Endodermal cell (in vitro differentiated cells): ENCODE results near the gene MAP2K6. TPM values are rescaled to one million over a fixed set of nuclear protein-coding genes. Genes with fewer than 3 reads are reported as not detected.

Experiments used
- DNase-seq: peaks from one replicate; pipeline ENCODE4 v3.0.0-alpha.2; 2017
- H3K27ac ChIP-seq: 2 replicates; pipeline ENCODE4 v1.5.1; 2013; ENCODE audit warnings: mild to moderate bottlenecking, low read depth, low read length, moderate library complexity
- H3K27me3 ChIP-seq: 2 replicates; pipeline ENCODE4 v1.6.1; 2013; ENCODE audit warnings: mild to moderate bottlenecking, low read length, moderate library complexity; ENCODE audit not compliant: insufficient read depth, control insufficient read depth, poor library complexity, severe bottlenecking
- H3K36me3 ChIP-seq: 2 replicates; pipeline ENCODE4 v1.7.0; 2013; ENCODE audit warnings: mild to moderate bottlenecking, low read length, moderate library complexity; ENCODE audit not compliant: control insufficient read depth, insufficient read depth
- H3K4me1 ChIP-seq: one replicate; pipeline ENCODE4 v1.7.0; 2013; ENCODE audit warnings: low read length; ENCODE audit not compliant: control insufficient read depth, insufficient read depth
- H3K4me3 ChIP-seq: 2 replicates; pipeline ENCODE4 v1.5.1; 2013; ENCODE audit warnings: mild to moderate bottlenecking, low read length, moderate library complexity
- H3K9ac ChIP-seq: 2 replicates; pipeline ENCODE4 v1.6.1; 2013; ENCODE audit warnings: mild to moderate bottlenecking, low read length, moderate library complexity; ENCODE audit not compliant: poor library complexity, severe bottlenecking; ENCODE audit errors: extremely low read depth
- H3K9me3 ChIP-seq: 2 replicates; pipeline ENCODE4 v1.6.1; 2013; ENCODE audit warnings: mild to moderate bottlenecking, low read length, moderate library complexity; ENCODE audit not compliant: control insufficient read depth
- H3K27ac Mint-ChIP-seq: 2 replicates; pipeline ENCODE4 v1.8.0; 2020; ENCODE audit warnings: mixed read lengths
- H3K27me3 Mint-ChIP-seq: 2 replicates; pipeline ENCODE4 v1.8.0; 2021; ENCODE audit warnings: mild to moderate bottlenecking, mixed read lengths; ENCODE audit not compliant: insufficient read depth
- H3K36me3 Mint-ChIP-seq: 2 replicates; pipeline ENCODE4 v1.8.0; 2020; ENCODE audit warnings: low read depth, mixed read lengths
- H3K4me1 Mint-ChIP-seq: 2 replicates; pipeline ENCODE4 v1.8.0; 2020; ENCODE audit warnings: mixed read lengths
- H3K4me3 Mint-ChIP-seq: 2 replicates; pipeline ENCODE4 v1.8.0; 2020; ENCODE audit warnings: mild to moderate bottlenecking, moderate library complexity, mixed read lengths
- H3K9me3 Mint-ChIP-seq: 2 replicates; pipeline ENCODE4 v1.8.0; 2020; ENCODE audit warnings: mild to moderate bottlenecking, mixed read lengths
- WGBS, 2 experiments: methylation state at CpG; one replicate each; pipeline versions ENCODE4 v1.1.5 to v1.1.7; 2013; ENCODE audit warnings: missing lambda C conversion rate in 2 of 2, mixed read lengths in 1 of 2; ENCODE audit not compliant: insufficient coverage in 1 of 2, insufficient read length in 1 of 2; 5-methylcytosine and 5-hydroxymethylcytosine counted together
- total RNA-seq, 2 donors: library from RNA; stranded (reverse); fragmentation: NEBNext Ultra II Directional in 1 of 2; extraction: Animal tissue kit (Norgen Biotek cat#: 25700) in 1 of 2; gene quantifications; 2 replicates in 1 of 2; 3 replicates in 1 of 2; pipeline ENCODE4 v1.2.1, GENCODE V29; 2021
- TF ChIP-seq, protein P1 (sequence below): fragments of 200-600 bp; sonication (generic); conservative IDR thresholded peaks from 2 replicates; pipeline ENCODE4 v1.5.0; 2021; ENCODE audit warnings: antibody characterized with exemption, mild to moderate bottlenecking

MAP2K6 gene
- total RNA-seq, 2 donors from 2014 or later = 42.2 to 55.3 TPM

GRCh38 chr17:69485251-69485661 is 70.8 kb downstream of the MAP2K6 start:
- TF ChIP-seq, protein P1, sequence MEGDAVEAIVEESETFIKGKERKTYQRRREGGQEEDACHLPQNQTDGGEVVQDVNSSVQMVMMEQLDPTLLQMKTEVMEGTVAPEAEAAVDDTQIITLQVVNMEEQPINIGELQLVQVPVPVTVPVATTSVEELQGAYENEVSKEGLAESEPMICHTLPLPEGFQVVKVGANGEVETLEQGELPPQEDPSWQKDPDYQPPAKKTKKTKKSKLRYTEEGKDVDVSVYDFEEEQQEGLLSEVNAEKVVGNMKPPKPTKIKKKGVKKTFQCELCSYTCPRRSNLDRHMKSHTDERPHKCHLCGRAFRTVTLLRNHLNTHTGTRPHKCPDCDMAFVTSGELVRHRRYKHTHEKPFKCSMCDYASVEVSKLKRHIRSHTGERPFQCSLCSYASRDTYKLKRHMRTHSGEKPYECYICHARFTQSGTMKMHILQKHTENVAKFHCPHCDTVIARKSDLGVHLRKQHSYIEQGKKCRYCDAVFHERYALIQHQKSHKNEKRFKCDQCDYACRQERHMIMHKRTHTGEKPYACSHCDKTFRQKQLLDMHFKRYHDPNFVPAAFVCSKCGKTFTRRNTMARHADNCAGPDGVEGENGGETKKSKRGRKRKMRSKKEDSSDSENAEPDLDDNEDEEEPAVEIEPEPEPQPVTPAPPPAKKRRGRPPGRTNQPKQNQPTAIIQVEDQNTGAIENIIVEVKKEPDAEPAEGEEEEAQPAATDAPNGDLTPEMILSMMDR = no peak
- DNase-seq = no peak
- Histone ChIP-seq H3K27me3 (no peaks in the 10 kb centered on the region), H3K36me3 (no peaks in the 10 kb centered on the region), H3K4me3 (no peak overlapping the region), H3K27ac (no peak overlapping the region), H3K9me3 (no peaks in the 10 kb centered on the region), H3K9ac (no peak overlapping the region), H3K4me1 (no peaks in the 10 kb centered on the region)
- Mint-ChIP-seq H3K27me3 (no peaks in the 10 kb centered on the region), H3K9me3 (no peaks in the 10 kb centered on the region), H3K4me1 (peaks cover 17% of the 10 kb centered on the region), H3K27ac (no peak overlapping the region), H3K4me3 (no peak overlapping the region), H3K36me3 (no peaks in the 10 kb centered on the region)
- 99 to 100% methylated on average over 2 to 3 of the region's 3 CpGs for WGBS, 2 experiments

DNA sequence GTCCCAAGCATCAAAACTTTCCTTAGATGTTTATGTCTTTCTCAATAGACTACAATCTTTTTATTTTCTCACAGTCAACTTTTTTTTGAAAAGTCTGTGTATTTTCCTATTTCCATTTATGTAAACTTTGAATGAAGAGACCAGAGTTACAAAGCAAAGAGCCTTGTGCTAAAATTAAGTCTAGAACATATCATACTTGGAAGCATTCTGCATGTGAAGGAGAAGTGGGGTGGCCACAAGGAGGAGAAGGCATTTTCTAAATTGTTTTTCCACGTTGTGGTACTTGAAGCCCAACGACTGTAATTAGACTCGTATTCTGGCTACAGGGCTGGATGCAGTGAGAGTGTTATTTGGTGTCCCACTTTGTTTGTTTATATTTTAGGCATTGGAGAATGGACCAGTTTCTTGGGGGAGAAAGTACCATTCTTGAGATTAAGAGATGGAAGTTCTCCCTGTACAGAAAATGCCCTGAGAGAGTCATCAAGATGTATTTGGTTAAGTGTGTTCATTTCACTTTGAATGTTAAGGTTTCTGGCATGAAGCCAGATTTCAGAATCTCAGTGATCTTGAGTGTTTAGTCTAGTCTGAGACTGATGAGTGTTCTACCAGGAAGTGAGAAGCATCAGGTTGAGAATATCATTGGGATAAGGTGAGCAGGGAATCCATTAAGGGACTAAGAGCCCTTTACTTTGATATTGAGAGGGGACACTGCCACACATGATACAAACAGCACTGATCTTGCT is 71.6 kb downstream of the MAP2K6 start:
- H3K4me1 Mint-ChIP-seq = peaks cover 17% of the 10 kb centered on the region
- H3K27ac Mint-ChIP-seq = no peak overlapping the region
- TF ChIP-seq, protein P1 = no peak

GRCh38 chr17:69486779-69487637 is 72.5 kb downstream of the MAP2K6 start:
- Mint-ChIP-seq H3K27ac (no peak overlapping the region), H3K36me3 (no peaks in the 10 kb centered on the region), H3K27me3 (no peaks in the 10 kb centered on the region), H3K4me1 (peaks cover 20% of the 10 kb centered on the region), H3K9me3 (no peaks in the 10 kb centered on the region), H3K4me3 (no peak overlapping the region)
- Histone ChIP-seq H3K9ac (no peak overlapping the region), H3K9me3 (no peaks in the 10 kb centered on the region), H3K4me3 (no peak overlapping the region), H3K27me3 (no peaks in the 10 kb centered on the region), H3K36me3 (no peaks in the 10 kb centered on the region), H3K27ac (no peak overlapping the region), H3K4me1 (no peaks in the 10 kb centered on the region)
- no peak for DNase-seq
- 88 to 94% methylated on average over 13 of the region's 13 CpGs for WGBS, 2 experiments
- TF ChIP-seq, protein P1 = no peak

More for the DNA sequence above, 71.6 kb downstream of the MAP2K6 start:
- no peaks in the 10 kb centered on the region for H3K4me1 ChIP-seq
- H3K4me3 Mint-ChIP-seq = no peak overlapping the region
- no peaks in the 10 kb centered on the region for H3K36me3 Mint-ChIP-seq
- H3K36me3 ChIP-seq = no peaks in the 10 kb centered on the region
- no peaks in the 10 kb centered on the region for H3K27me3 Mint-ChIP-seq
- H3K9ac ChIP-seq = no peak overlapping the region
- H3K9me3 Mint-ChIP-seq = no peaks in the 10 kb centered on the region
- WGBS, 2 experiments = 90 to 92% methylated on average over 3 of the region's 3 CpGs
- no peak overlapping the region for H3K4me3 ChIP-seq
- H3K27me3 ChIP-seq = no peaks in the 10 kb centered on the region
- no peak overlapping the region for H3K27ac ChIP-seq
- DNase-seq = no peak
- H3K9me3 ChIP-seq = no peaks in the 10 kb centered on the region
